GM23248 (cell line): Measurements from ENCODE around the gene FNDC8. TPM values are rescaled to one million over a fixed set of nuclear protein-coding genes. Genes with fewer than 3 reads are reported as not detected.
"Not testable (repeated sequence)": the region's sequence is repeated elsewhere in the genome, so short reads cannot be mapped to it uniquely, and the experiment has no call there.

Experiments used
- DNase-seq: peaks from one replicate; pipeline ENCODE4 v3.0.0-alpha.2; 2015
- H2AFZ ChIP-seq: fragments of 200-600 bp; sonication (generic); 2 replicates; pipeline ENCODE4 v1.6.1; 2016; ENCODE audit warnings: antibody characterized with exemption
- H3F3A ChIP-seq: fragments of 200-600 bp; sonication (generic); 2 replicates; pipeline ENCODE4 v1.6.1; 2016; ENCODE audit warnings: mild to moderate bottlenecking, antibody characterized with exemption, mixed run types; ENCODE audit not compliant: insufficient read depth
- H3K27ac ChIP-seq: fragments of 200-600 bp; sonication (generic); 2 replicates; pipeline ENCODE4 v1.5.1; 2016; ENCODE audit warnings: mild to moderate bottlenecking
- H3K27me3 ChIP-seq: fragments of 200-600 bp; sonication (generic); replicated peaks from 2 replicates; pipeline ENCODE4 v1.6.1; 2016; ENCODE audit warnings: mild to moderate bottlenecking; ENCODE audit not compliant: insufficient read depth
- H3K36me3 ChIP-seq: fragments of 200-600 bp; sonication (generic); 2 replicates; pipeline ENCODE4 v1.6.1; 2016; ENCODE audit warnings: low read depth, mild to moderate bottlenecking
- H3K4me1 ChIP-seq: fragments of 200-600 bp; sonication (generic); 2 replicates; pipeline ENCODE4 v1.6.1; 2016; ENCODE audit warnings: mild to moderate bottlenecking; ENCODE audit not compliant: insufficient read depth
- H3K4me2 ChIP-seq: fragments of 200-600 bp; sonication (generic); one replicate; pipeline ENCODE4 v1.6.1; 2016; ENCODE audit warnings: mild to moderate bottlenecking; ENCODE audit not compliant: unreplicated experiment
- H3K4me3 ChIP-seq: fragments of 200-600 bp; sonication (generic); 2 replicates; pipeline ENCODE4 v1.5.1; 2016; ENCODE audit warnings: mild to moderate bottlenecking
- H3K79me2 ChIP-seq: fragments of 200-600 bp; sonication (generic); 2 replicates; pipeline ENCODE4 v1.6.1; 2016; ENCODE audit warnings: mild to moderate bottlenecking; ENCODE audit not compliant: insufficient read depth
- H3K9ac ChIP-seq: fragments of 200-600 bp; sonication (generic); 2 replicates; pipeline ENCODE4 v1.6.1; 2016; ENCODE audit warnings: mild to moderate bottlenecking
- H3K9me2 ChIP-seq: fragments of 200-600 bp; sonication (generic); 2 replicates; pipeline ENCODE4 v1.6.1; 2016; ENCODE audit warnings: mixed run types, mild to moderate bottlenecking, moderate library complexity; ENCODE audit not compliant: insufficient read depth
- H3K9me3 ChIP-seq: fragments of 200-600 bp; sonication (generic); one replicate; pipeline ENCODE4 v1.6.1; 2017; ENCODE audit warnings: low read depth
- H4K20me1 ChIP-seq: fragments of 200-600 bp; sonication (generic); 2 replicates; pipeline ENCODE4 v1.6.0; 2016; ENCODE audit not compliant: insufficient read depth
- EZH2 ChIP-seq: fragments of 200-600 bp; sonication (generic); IDR thresholded peaks from 2 replicates; pipeline ENCODE4 v1.6.1; 2018; ENCODE audit warnings: antibody characterized with exemption, mild to moderate bottlenecking; ENCODE audit not compliant: insufficient read depth, poor library complexity, severe bottlenecking
- EZH2phosphoT487 ChIP-seq: fragments of 200-600 bp; sonication (generic); IDR thresholded peaks from 2 replicates; pipeline ENCODE4 v1.6.1; 2018; ENCODE audit warnings: antibody characterized with exemption, moderate library complexity, mild to moderate bottlenecking, low read depth; ENCODE audit not compliant: insufficient read depth
- WGBS, 2 experiments: methylation state at CpG; one replicate each; pipeline ENCODE4 v1.1.6; 2015 to 2017; ENCODE audit warnings: low lambda C conversion rate in 2 of 2, low coverage in 1 of 2; ENCODE audit errors: missing lambda C conversion rate in 2 of 2; 5-methylcytosine and 5-hydroxymethylcytosine counted together
- in situ Hi-C: fragments of 300-500 bp; cut with MboI; formaldehyde crosslinking; loops from 2 replicates; pipeline ENCODE4 v1.15.0; 2020
- polyA plus RNA-seq: library from polyadenylated mRNA; unstranded; fragments of >200 nt; fragmentation: Nextera tagmentation; extraction: Ambion mirVana; gene quantifications from 2 replicates; pipeline ENCODE4 v1.2.1, GENCODE V29; 2016
- total RNA-seq: library from RNA; depleted of rRNA; stranded (reverse); fragments of >200 nt; shearing (Covaris generic); gene quantifications from 2 replicates; pipeline ENCODE4 v1.2.3, GENCODE V29; 2014

Gene FNDC8
- total and polyA plus RNA-seq, 2 experiments from 2014 or later, result not detected

- no peak for TF ChIP-seq EZH2phosphoT487
- TF ChIP-seq EZH2, result no peak
- no peaks in the 10 kb centered on the region for H3F3A ChIP-seq
- in situ Hi-C loops, result no loop called here
- H3K9ac ChIP-seq, result no peak overlapping the region
- WGBS, 2 experiments, result 69 to 73% methylated on average over 7 to 9 of the region's 9 CpGs
- no peak for DNase-seq
- H4K20me1 ChIP-seq, result no peaks in the 10 kb centered on the region
- H3K4me1 ChIP-seq, result no peaks in the 10 kb centered on the region
- H3K9me2 ChIP-seq, result no peaks in the 10 kb centered on the region
- no peaks in the 10 kb centered on the region for H3K9me3 ChIP-seq
- no peaks in the 10 kb centered on the region; the same call in none of the 2 replicates for H3K27me3 ChIP-seq
- no peak overlapping the region for H3K4me2 ChIP-seq
- H2AFZ ChIP-seq, result no peak overlapping the region
- no peak overlapping the region for H3K27ac ChIP-seq
- no peak overlapping the region for H3K4me3 ChIP-seq
- H3K36me3 ChIP-seq, result no peaks in the 10 kb centered on the region
- no peaks in the 10 kb centered on the region for H3K79me2 ChIP-seq
Measured at GRCh38 chr17:35148144-35148543, 26.7 kb downstream of the FNDC8 start.

GRCh38 chr17:35149941-35150340 lies 28.5 kb downstream of the FNDC8 start:
- no peak overlapping the region for H3K9ac ChIP-seq
- 75 to 76% methylated on average over 11 of the region's 11 CpGs for WGBS, 2 experiments
- in situ Hi-C loops, result no loop called here
- DNase-seq, result no peak
- no peak overlapping the region for H3K4me3 ChIP-seq
- H3F3A ChIP-seq, result no peaks in the 10 kb centered on the region
- no peak overlapping the region for H3K27ac ChIP-seq
- H3K4me1 ChIP-seq, result no peaks in the 10 kb centered on the region
- TF ChIP-seq EZH2, result no peak
- no peak for TF ChIP-seq EZH2phosphoT487
- H3K27me3 ChIP-seq, result no peaks in the 10 kb centered on the region; the same call in none of the 2 replicates
- no peaks in the 10 kb centered on the region for H3K9me2 ChIP-seq
- no peaks in the 10 kb centered on the region for H3K79me2 ChIP-seq
- H2AFZ ChIP-seq, result no peak overlapping the region
- H3K36me3 ChIP-seq, result no peaks in the 10 kb centered on the region
- no peak overlapping the region for H3K4me2 ChIP-seq
- no peaks in the 10 kb centered on the region for H4K20me1 ChIP-seq
- no peaks in the 10 kb centered on the region for H3K9me3 ChIP-seq

- H3F3A ChIP-seq, H4K20me1 ChIP-seq, H3K27ac ChIP-seq, in situ Hi-C loops, H3K9me2 ChIP-seq, H3K9me3 ChIP-seq, H3K4me2 ChIP-seq, H3K4me3 ChIP-seq, H3K9ac ChIP-seq, H3K79me2 ChIP-seq, H2AFZ ChIP-seq, H3K36me3 ChIP-seq, DNase-seq, H3K4me1 ChIP-seq, H3K27me3 ChIP-seq: not testable (repeated sequence)
- WGBS, 2 experiments, result 81 to 84% methylated on average over 29 of the region's 29 CpGs
Measured at GRCh38 chr17:35151080-35151479, 29.7 kb downstream of the FNDC8 start.

- H3K4me3 ChIP-seq, result no peak overlapping the region
- 40 to 42% methylated on average over 13 of the region's 13 CpGs for WGBS, 2 experiments
- no peak overlapping the region for H3K9ac ChIP-seq
- no peaks in the 10 kb centered on the region for H3K9me3 ChIP-seq
- no peak overlapping the region for H3K4me2 ChIP-seq
- H3K9me2 ChIP-seq, result no peaks in the 10 kb centered on the region
- H4K20me1 ChIP-seq, result no peaks in the 10 kb centered on the region
- H3K27me3 ChIP-seq, result peaks cover 1% of the 10 kb centered on the region
- no peak overlapping the region for H3K27ac ChIP-seq
- no peaks in the 10 kb centered on the region for H3K4me1 ChIP-seq
- DNase-seq, result no peak
- TF ChIP-seq EZH2phosphoT487 (no peak), EZH2 (no peak)
- H3F3A ChIP-seq, result no peaks in the 10 kb centered on the region
- in situ Hi-C loops, result no loop called here
- no peaks in the 10 kb centered on the region for H3K79me2 ChIP-seq
- no peak overlapping the region for H2AFZ ChIP-seq
- H3K36me3 ChIP-seq, result no peaks in the 10 kb centered on the region
Measured at GRCh38 chr17:35152421-35153140, 31.2 kb downstream of the FNDC8 start.
